ENCODE results near the gene CCDC8. TPM values are rescaled to one million over a fixed set of nuclear protein-coding genes. Genes with fewer than 3 reads are reported as not detected.

Gene CCDC8
- total RNA-seq, 1 donor from 2014 or later: 0.55 TPM

DNA sequence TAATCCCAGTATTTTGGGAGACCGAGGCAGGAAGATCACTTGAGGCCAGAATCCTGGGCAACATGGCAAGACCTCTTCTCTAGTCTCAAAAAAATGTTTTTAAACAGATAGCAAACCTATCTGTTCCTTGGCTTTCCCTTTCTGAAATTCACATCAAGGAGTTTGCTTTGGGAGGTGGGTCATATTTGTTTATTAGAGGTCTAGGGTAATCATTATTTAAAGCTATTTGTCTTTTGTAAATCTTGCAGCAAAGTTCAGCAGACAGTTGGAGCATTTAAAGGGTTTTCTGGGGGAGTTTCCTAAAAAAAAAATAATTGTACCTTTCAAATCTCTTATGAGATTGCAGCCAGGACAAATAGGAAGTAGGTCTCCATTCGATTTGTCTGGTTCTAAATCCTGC lies 49.0 kb downstream of the CCDC8 start:
- DNase-seq (ENCODE audit: low spot score): no peak
- ATAC-seq: peak; percentile 66

DNA sequence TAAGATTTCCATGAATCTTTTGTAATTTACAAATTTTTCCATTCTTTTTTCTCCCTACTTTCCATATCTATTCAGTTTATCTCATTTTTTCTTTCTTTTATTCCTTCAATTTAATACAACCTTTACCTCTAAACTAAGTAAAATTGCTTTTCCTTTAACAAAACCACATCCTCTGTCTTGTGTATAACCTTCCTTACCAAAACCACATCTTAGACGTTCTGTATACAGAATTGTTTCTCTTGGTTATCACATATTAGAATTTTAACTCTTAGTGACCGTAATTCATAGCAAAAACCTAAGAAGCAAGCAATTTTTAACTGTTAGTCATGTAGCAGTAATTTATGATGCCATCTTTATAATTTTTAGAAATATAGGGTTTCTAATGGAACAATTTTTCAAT lies 51.4 kb downstream of the CCDC8 start:
- ATAC-seq: no peak
- no peak for DNase-seq (ENCODE audit: low spot score)

Other genes starting within 250 kb of the CCDC8 start
- gene IGFL1, start 183.8 kb downstream of the CCDC8 start, total RNA-seq: not detected
- gene HIF3A, start 116.5 kb downstream of the CCDC8 start, total RNA-seq: 8.9 TPM
- 35.5 TPM for gene PPP5C, start 66.5 kb downstream of the CCDC8 start, total RNA-seq
- gene PNMA8C, start 15.4 kb upstream of the CCDC8 start, total RNA-seq: not detected
- 0.48 TPM for gene PNMA8A, start 58.0 kb upstream of the CCDC8 start, total RNA-seq
- gene PNMA8B, start 82.3 kb upstream of the CCDC8 start, total RNA-seq: 0.35 TPM
- 89.6 TPM for gene CALM3, start 187.8 kb upstream of the CCDC8 start, total RNA-seq
- 3.0 TPM for gene PTGIR, start 211.5 kb upstream of the CCDC8 start, total RNA-seq
- not detected for gene GNG8, start 222.6 kb upstream of the CCDC8 start, total RNA-seq
- gene DACT3, start 247.6 kb upstream of the CCDC8 start, total RNA-seq: 1.2 TPM

All from left lobe of liver (tissue), 2 donors.